Thoracic aorta (tissue), 2 donors: Measurements from ENCODE around the gene LRRC36. TPM values are rescaled to one million over a fixed set of nuclear protein-coding genes. Genes with fewer than 3 reads are reported as not detected.
"Not testable (repeated sequence)": the region's sequence is repeated elsewhere in the genome, so short reads cannot be mapped to it uniquely, and the experiment has no call there.

ENCODE experiments used
- ATAC-seq: fragments of 150-250 bp; one replicate; pipeline ENCODE4 v1.8.0; 2017; ENCODE audit warnings: low read depth; ENCODE audit not compliant: insufficient number of reproducible peaks, low FRiP score
- DNase-seq: peaks from one replicate; pipeline ENCODE4 v3.0.0-alpha.2; 2020; ENCODE audit warnings: low spot score
- H3K27ac ChIP-seq, 2 donors: fragments of 200-600 bp; sonication (generic); 1 replicate in 1 of 2; 2 replicates in 1 of 2; pipeline ENCODE4 v1.5.1; 2016; ENCODE audit warnings: mild to moderate bottlenecking in 2 of 2, moderate library complexity in 2 of 2
- H3K27me3 ChIP-seq: fragments of 200-600 bp; sonication (generic); replicated peaks from 2 replicates; pipeline ENCODE4 v1.6.0; 2016; ENCODE audit warnings: mild to moderate bottlenecking; ENCODE audit not compliant: insufficient read depth
- H3K36me3 ChIP-seq: fragments of 200-600 bp; sonication (generic); one replicate; pipeline ENCODE4 v1.5.1; 2016
- H3K4me1 ChIP-seq, 2 donors: fragments of 200-600 bp; sonication (generic); 1 replicate in 1 of 2; 2 replicates in 1 of 2; pipeline versions ENCODE4 v1.5.1 to v1.6.0; 2016; ENCODE audit warnings: low read depth in 2 of 2, mild to moderate bottlenecking in 1 of 2; ENCODE audit not compliant: control insufficient read depth in 1 of 2
- H3K4me3 ChIP-seq: fragments of 200-600 bp; sonication (generic); 2 replicates; pipeline ENCODE4 v1.5.1; 2016; ENCODE audit warnings: mild to moderate bottlenecking
- H3K9me3 ChIP-seq: fragments of 200-600 bp; sonication (generic); 2 replicates; pipeline ENCODE4 v1.5.1; 2016
- CTCF ChIP-seq: fragments of 200-600 bp; sonication (generic); IDR thresholded peaks from one replicate; pipeline ENCODE4 v1.5.1; 2019; ENCODE audit warnings: antibody characterized with exemption
- total RNA-seq, 2 donors: library from RNA; depleted of rRNA; stranded (reverse); fragments of >200 nt; gene quantifications; one replicate each; pipeline versions ENCODE4 v1.1.0 to v1.2.3, GENCODE V29; 2016

Gene LRRC36
- total RNA-seq, 2 donors from 2014 or later, result not detected

- no peak for TF ChIP-seq CTCF
- no peak for DNase-seq
These were observed 30.9 kb downstream of the LRRC36 start for GRCh38 chr16:67357561-67357960.

GRCh38 chr16:67359540-67360269 lies 33.1 kb downstream of the LRRC36 start:
- not testable (repeated sequence) for DNase-seq, ATAC-seq, H3K4me1 ChIP-seq, H3K36me3 ChIP-seq, H3K27me3 ChIP-seq, H3K9me3 ChIP-seq, H3K27ac ChIP-seq, H3K4me3 ChIP-seq

More at GRCh38 chr16:67357561-67357960, 30.9 kb downstream of the LRRC36 start:
- H3K27ac ChIP-seq, result no peak overlapping the region
- H3K27me3 ChIP-seq, result no peaks in the 10 kb centered on the region
- H3K9me3 ChIP-seq, result no peaks in the 10 kb centered on the region
- H3K4me1 ChIP-seq, result no peaks in the 10 kb centered on the region
- no peak for ATAC-seq
- no peaks in the 10 kb centered on the region for H3K36me3 ChIP-seq
- H3K4me3 ChIP-seq, result no peak overlapping the region

- H3K4me3 ChIP-seq, result no peak overlapping the region
- H3K36me3 ChIP-seq, result no peaks in the 10 kb centered on the region
- no peaks in the 10 kb centered on the region for H3K4me1 ChIP-seq
- no peak for TF ChIP-seq CTCF
- ATAC-seq (no peak), DNase-seq (no peak)
- no peak overlapping the region for H3K27ac ChIP-seq
- no peaks in the 10 kb centered on the region for H3K27me3 ChIP-seq
- H3K9me3 ChIP-seq, result no peaks in the 10 kb centered on the region
These were observed 34.4 kb downstream of the LRRC36 start for GRCh38 chr16:67361038-67361437.

GRCh38 chr16:67364600-67365235 lies 38.1 kb downstream of the LRRC36 start:
- Histone ChIP-seq H3K4me1 (no peaks in the 10 kb centered on the region), H3K27me3 (no peaks in the 10 kb centered on the region), H3K9me3 (no peaks in the 10 kb centered on the region), H3K36me3 (no peaks in the 10 kb centered on the region), H3K27ac (no peak overlapping the region), H3K4me3 (no peak overlapping the region)
- TF ChIP-seq CTCF, result no peak
- ATAC-seq (no peak), DNase-seq (no peak)

GRCh38 chr16:67370661-67371060 lies 44.0 kb downstream of the LRRC36 start:
- DNase-seq (no peak), ATAC-seq (no peak)
- no peak for TF ChIP-seq CTCF
- no peaks in the 10 kb centered on the region for H3K36me3 ChIP-seq
- no peak overlapping the region for H3K4me3 ChIP-seq
- no peaks in the 10 kb centered on the region for H3K4me1 ChIP-seq
- no peaks in the 10 kb centered on the region for H3K9me3 ChIP-seq
- no peaks in the 10 kb centered on the region for H3K27me3 ChIP-seq
- H3K27ac ChIP-seq, result no peak overlapping the region
